GM21390 (cell line): ENCODE results near the gene RAP1B.

Experiments
- ATAC-seq: cut with Tn5 transposase; IDR thresholded peaks from one replicate; pipeline ENCODE4 v1.9.1; 2021; ENCODE audit not compliant: unreplicated experiment

The RAP1B gene

DNA sequence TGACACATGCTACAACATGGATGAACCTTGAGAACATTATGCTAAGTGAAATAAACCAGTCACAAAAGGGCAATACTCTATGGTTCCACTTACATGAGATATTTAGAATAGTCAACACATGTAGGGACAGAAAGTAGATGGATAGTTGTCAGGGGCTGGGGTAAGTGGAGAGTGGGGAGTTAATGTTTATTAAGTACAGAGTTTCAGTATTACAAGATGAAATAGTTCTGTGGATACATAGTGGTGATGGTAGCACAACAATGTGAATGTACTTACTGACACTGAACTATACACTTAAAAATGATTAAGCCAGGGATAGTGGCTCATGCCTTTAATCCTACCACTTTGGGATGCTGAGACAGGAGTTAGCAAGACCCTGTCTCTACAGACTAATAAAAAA, 84.8 kb downstream of the RAP1B start:
- ATAC-seq = no peak

DNA sequence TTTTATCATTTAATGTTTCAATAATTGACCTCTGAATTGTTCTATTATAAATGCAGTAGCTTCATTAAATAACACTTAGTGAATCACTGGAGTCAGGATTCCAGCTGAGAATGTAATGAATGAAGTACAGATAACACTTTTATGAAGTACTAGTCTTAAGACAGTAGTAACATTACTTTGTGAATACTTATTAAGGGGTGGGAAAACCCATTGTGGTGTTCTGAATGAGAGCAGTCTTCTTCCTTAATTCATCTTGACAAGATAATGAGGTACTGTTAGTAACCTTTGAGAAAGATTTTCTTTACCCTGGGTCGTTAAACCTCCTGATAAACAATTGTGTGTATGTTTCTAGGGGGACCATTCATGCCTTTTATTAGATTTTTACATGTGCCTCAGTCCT, 88.8 kb downstream of the RAP1B start:
- no peak for ATAC-seq
